GM21825 (cell line): ENCODE measurements around the gene DNAJC7.
"Not testable (repeated sequence)": the region's sequence is repeated elsewhere in the genome, so short reads cannot be mapped to it uniquely, and the experiment has no call there.

Experiments used
- ATAC-seq: cut with Tn5 transposase; IDR thresholded peaks from one replicate; pipeline ENCODE4 v1.9.1; 2021; ENCODE audit warnings: mild to moderate bottlenecking, moderate library complexity; ENCODE audit not compliant: unreplicated experiment

DNAJC7 gene

GRCh38 chr17:42013740-42014139, 3.5 kb downstream of the DNAJC7 start:
- not testable (repeated sequence) for ATAC-seq

GRCh38 chr17:42012363-42012762, 4.9 kb downstream of the DNAJC7 start:
- ATAC-seq: not testable (repeated sequence)

- no peak for ATAC-seq
Measured at GRCh38 chr17:42010898-42011516, 6.2 kb downstream of the DNAJC7 start.

GRCh38 chr17:42010266-42010680, 7.0 kb downstream of the DNAJC7 start:
- ATAC-seq: not testable (repeated sequence)

- ATAC-seq: no peak
Measured at GRCh38 chr17:42009170-42009569, 8.1 kb downstream of the DNAJC7 start.

GRCh38 chr17:42005166-42005565, 12.1 kb downstream of the DNAJC7 start:
- ATAC-seq: no peak

GRCh38 chr17:42002792-42003301, 14.4 kb downstream of the DNAJC7 start:
- ATAC-seq: no peak

GRCh38 chr17:42002175-42002791, 15.0 kb downstream of the DNAJC7 start:
- no peak for ATAC-seq

- ATAC-seq: no peak
Measured at GRCh38 chr17:42001729-42002128, 15.5 kb downstream of the DNAJC7 start.

GRCh38 chr17:42000413-42001133, 16.7 kb downstream of the DNAJC7 start:
- no peak for ATAC-seq

GRCh38 chr17:41998497-41998896, 18.7 kb downstream of the DNAJC7 start:
- no peak for ATAC-seq

- no peak for ATAC-seq
Measured at GRCh38 chr17:41996855-41997164, 20.4 kb downstream of the DNAJC7 start.

- ATAC-seq: no peak
Measured at GRCh38 chr17:41992576-41992975, 24.7 kb downstream of the DNAJC7 start.

GRCh38 chr17:41989702-41990419, 27.4 kb downstream of the DNAJC7 start:
- ATAC-seq: no peak

GRCh38 chr17:41988418-41988817, 28.8 kb downstream of the DNAJC7 start:
- ATAC-seq: no peak

- no peak for ATAC-seq
Measured at GRCh38 chr17:41987642-41988041, 29.6 kb downstream of the DNAJC7 start.

- ATAC-seq: no peak
Measured at GRCh38 chr17:41986634-41987033, 30.6 kb downstream of the DNAJC7 start.

GRCh38 chr17:41985919-41986318, 31.3 kb downstream of the DNAJC7 start:
- no peak for ATAC-seq

GRCh38 chr17:41984454-41984853, 32.8 kb downstream of the DNAJC7 start:
- ATAC-seq: no peak

GRCh38 chr17:41982026-41982760, 35.0 kb downstream of the DNAJC7 start:
- ATAC-seq: no peak

GRCh38 chr17:41977991-41978390, 39.2 kb downstream of the DNAJC7 start:
- ATAC-seq: no peak
